ENCODE data around the gene RIOX2.

Gene RIOX2

GRCh38 chr3:97958396-97958795 lies 13.8 kb downstream of the RIOX2 start:
- H3K9ac ChIP-seq (ENCODE audit: low read length) = no peak overlapping the region
- peaks cover 11% of the 10 kb centered on the region; the same call in 1 of the 2 replicates for H3K36me3 ChIP-seq (replicated peaks; ENCODE audit: insufficient read depth, low read length)
- no peak overlapping the region for H3K4me3 ChIP-seq (ENCODE audit: low read length)
- peaks cover 33% of the 10 kb centered on the region for H3K79me2 ChIP-seq (ENCODE audit: low read length)
- no peak for DNase-seq
- H3K9me3 ChIP-seq (replicated peaks; ENCODE audit: insufficient read depth, low read length) = no peaks in the 10 kb centered on the region
- H3K27me3 ChIP-seq (replicated peaks; ENCODE audit: insufficient read depth, low read length) = no peaks in the 10 kb centered on the region
- no peak overlapping the region for H2AFZ ChIP-seq (ENCODE audit: low read length)
- no peaks in the 10 kb centered on the region for H3K4me1 ChIP-seq (ENCODE audit: low read length)
- H3K4me2 ChIP-seq (ENCODE audit: low read depth, low read length) = no peak overlapping the region
- no peaks in the 10 kb centered on the region for H4K20me1 ChIP-seq (ENCODE audit: insufficient read depth, low read length)
- no peak overlapping the region for H3K27ac ChIP-seq (ENCODE audit: low read length)
- no peaks in the 10 kb centered on the region for H3F3A ChIP-seq (ENCODE audit: insufficient read depth, low read length)
- no peaks in the 10 kb centered on the region for H3K9me2 ChIP-seq (replicated peaks; ENCODE audit: insufficient read depth, low read length)
- no peak for TF ChIP-seq CTCF (IDR thresholded peaks at IDR 0.05; ENCODE audit: low read length)
- TF ChIP-seq EZH2phosphoT487 (IDR thresholded peaks at IDR 0.05; ENCODE audit: low read length) = no peak
- TF ChIP-seq EZH2 (optimal IDR thresholded peaks at IDR 0.05; ENCODE audit: low read depth, low read length) = no peak

- H4K20me1 ChIP-seq (ENCODE audit: insufficient read depth, low read length) = no peaks in the 10 kb centered on the region
- H3K27ac ChIP-seq (ENCODE audit: low read length) = no peak overlapping the region
- no peak overlapping the region for H3K4me3 ChIP-seq (ENCODE audit: low read length)
- H3K9me2 ChIP-seq (replicated peaks; ENCODE audit: insufficient read depth, low read length) = no peaks in the 10 kb centered on the region
- DNase-seq = no peak
- H3K9ac ChIP-seq (ENCODE audit: low read length) = no peak overlapping the region
- no peak overlapping the region for H2AFZ ChIP-seq (ENCODE audit: low read length)
- peaks cover 27% of the 10 kb centered on the region for H3K79me2 ChIP-seq (ENCODE audit: low read length)
- no peaks in the 10 kb centered on the region for H3F3A ChIP-seq (ENCODE audit: insufficient read depth, low read length)
- no peaks in the 10 kb centered on the region for H3K27me3 ChIP-seq (replicated peaks; ENCODE audit: insufficient read depth, low read length)
- no peak overlapping the region for H3K4me2 ChIP-seq (ENCODE audit: low read depth, low read length)
- H3K36me3 ChIP-seq (replicated peaks; ENCODE audit: insufficient read depth, low read length) = peaks cover 11% of the 10 kb centered on the region; the same call in 1 of the 2 replicates
- H3K4me1 ChIP-seq (ENCODE audit: low read length) = no peaks in the 10 kb centered on the region
- TF ChIP-seq EZH2 (optimal IDR thresholded peaks at IDR 0.05; ENCODE audit: low read depth, low read length) (no peak), EZH2phosphoT487 (IDR thresholded peaks at IDR 0.05; ENCODE audit: low read length) (no peak), CTCF (IDR thresholded peaks at IDR 0.05; ENCODE audit: low read length) (no peak)
- H3K9me3 ChIP-seq (replicated peaks; ENCODE audit: insufficient read depth, low read length) = no peaks in the 10 kb centered on the region
These were observed 14.5 kb downstream of the RIOX2 start for GRCh38 chr3:97957617-97958311.

GRCh38 chr3:97956051-97956450 lies 16.2 kb downstream of the RIOX2 start:
- Histone ChIP-seq H3K4me3 (ENCODE audit: low read length) (no peak overlapping the region), H3K27ac (ENCODE audit: low read length) (no peak overlapping the region), H3K9me2 (replicated peaks; ENCODE audit: insufficient read depth, low read length) (no peaks in the 10 kb centered on the region), H3K36me3 (replicated peaks; ENCODE audit: insufficient read depth, low read length) (peaks cover 8% of the 10 kb centered on the region; the same call in 1 of the 2 replicates), H3K4me2 (ENCODE audit: low read depth, low read length) (no peak overlapping the region), H3K4me1 (ENCODE audit: low read length) (no peaks in the 10 kb centered on the region), H4K20me1 (ENCODE audit: insufficient read depth, low read length) (no peaks in the 10 kb centered on the region), H3K27me3 (replicated peaks; ENCODE audit: insufficient read depth, low read length) (no peaks in the 10 kb centered on the region), H2AFZ (ENCODE audit: low read length) (no peak overlapping the region), H3K9ac (ENCODE audit: low read length) (no peak overlapping the region), H3F3A (ENCODE audit: insufficient read depth, low read length) (no peaks in the 10 kb centered on the region), H3K9me3 (replicated peaks; ENCODE audit: insufficient read depth, low read length) (no peaks in the 10 kb centered on the region), H3K79me2 (ENCODE audit: low read length) (peaks cover 12% of the 10 kb centered on the region)
- TF ChIP-seq CTCF (IDR thresholded peaks at IDR 0.05; ENCODE audit: low read length) = no peak
- TF ChIP-seq EZH2phosphoT487 (IDR thresholded peaks at IDR 0.05; ENCODE audit: low read length) = no peak
- no peak for TF ChIP-seq EZH2 (optimal IDR thresholded peaks at IDR 0.05; ENCODE audit: low read depth, low read length)
- DNase-seq = no peak
